CD4-positive, alpha-beta T cell (primary cell): Measurements from ENCODE around the gene WBP1L. TPM values are rescaled to one million over a fixed set of nuclear protein-coding genes. Genes with fewer than 3 reads are reported as not detected.
A peak's percentile ranks its signal among the peaks of the same experiment; 100 is the strongest.

Experiments used
- ATAC-seq: fragments of 200-7000 bp; cut with Tn5 transposase; one replicate; pipeline ENCODE4 v1.10.0; 2022; ENCODE audit warnings: mild to moderate bottlenecking; ENCODE audit not compliant: poor library complexity
- CTCF ChIA-PET: fragments of 350-600 bp; sonication (Branson Sonifier 250); formaldehyde crosslinking; loops from one replicate; lab custom pipeline; 2021; ENCODE audit warnings: antibody characterized with exemption, inconsistent platforms; lab: Charles Lee
- POLR2A ChIA-PET: fragments of 350-600 bp; sonication (Branson Sonifier 250); formaldehyde crosslinking; loops from one replicate; lab custom pipeline; 2021; ENCODE audit warnings: antibody characterized with exemption, inconsistent platforms; lab: Charles Lee
- DNase-seq, 14 experiments: peaks; one replicate each; pipeline ENCODE4 v3.0.0-alpha.2; 2013 to 2020; ENCODE audit warnings: mixed read lengths in 2 of 14
- H3K27ac ChIP-seq, 2 donors: one replicate each; pipeline versions ENCODE4 v1.5.1 to v1.7.0; 2013; ENCODE audit warnings: low read length in 2 of 2, low read depth in 1 of 2, mild to moderate bottlenecking in 1 of 2
- H3K27me3 ChIP-seq, 2 experiments: 1 replicate in 1 of 2; 2 replicates in 1 of 2; pipeline versions ENCODE4 v1.6.1 to v1.7.0; 2013; ENCODE audit warnings: low read length in 2 of 2, control low read depth in 1 of 2, mild to moderate bottlenecking in 1 of 2, moderate library complexity in 1 of 2; ENCODE audit not compliant: insufficient read depth in 2 of 2, control insufficient read depth in 1 of 2
- H3K36me3 ChIP-seq: one replicate; pipeline ENCODE4 v1.6.1; 2013; ENCODE audit warnings: low read length, control low read depth; ENCODE audit not compliant: insufficient read depth
- H3K4me1 ChIP-seq: one replicate; pipeline ENCODE4 v1.6.1; 2013; ENCODE audit warnings: low read length, control low read depth; ENCODE audit not compliant: insufficient read depth
- H3K4me3 ChIP-seq: one replicate; pipeline ENCODE4 v1.5.1; 2013; ENCODE audit warnings: mild to moderate bottlenecking, low read length, moderate library complexity
- H3K9me3 ChIP-seq, 2 experiments: 1 replicate in 1 of 2; 2 replicates in 1 of 2; pipeline versions ENCODE4 v1.6.1 to v1.7.0; 2013; ENCODE audit warnings: low read length in 2 of 2, mild to moderate bottlenecking in 2 of 2, control low read depth in 1 of 2, moderate library complexity in 1 of 2; ENCODE audit not compliant: control insufficient read depth in 1 of 2, insufficient read depth in 1 of 2
- H3K27ac Mint-ChIP-seq: one replicate; pipeline ENCODE4 v1.8.0; 2020; ENCODE audit warnings: mixed read lengths
- H3K27me3 Mint-ChIP-seq: one replicate; pipeline ENCODE4 v1.8.0; 2021; ENCODE audit warnings: mixed read lengths
- H3K36me3 Mint-ChIP-seq: one replicate; pipeline ENCODE4 v1.8.0; 2021; ENCODE audit warnings: low read depth, mixed read lengths
- H3K4me1 Mint-ChIP-seq: one replicate; pipeline ENCODE4 v1.8.0; 2021; ENCODE audit warnings: low read depth, mixed read lengths
- H3K4me3 Mint-ChIP-seq: one replicate; pipeline ENCODE4 v1.8.0; 2020; ENCODE audit warnings: mild to moderate bottlenecking, mixed read lengths
- H3K9me3 Mint-ChIP-seq: one replicate; pipeline ENCODE4 v1.8.0; 2020; ENCODE audit warnings: mixed read lengths
- CTCF ChIP-seq: fragments of 200-600 bp; IDR thresholded peaks from one replicate; pipeline ENCODE4 v1.8.0; 2022; ENCODE audit warnings: antibody characterized with exemption, mild to moderate bottlenecking
- intact Hi-C, 2 experiments: fragments of 100-400 bp; cut with DNase I in 1 of 2; cut with micrococcal nuclease in 1 of 2; formaldehyde crosslinking; loops; one replicate each; pipeline versions ENCODE4 v1.15.1 to v1.9.0; 2023 to 2025; cut with DNase I, micrococcal nuclease
- total RNA-seq, 174 experiments: library from RNA in 2 of 174; stranded (reverse) in 2 of 174; gene quantifications; one replicate each; pipeline ENCODE4 v1.2.3 and lab custom pipeline; 2021 to 2026

WBP1L gene
- total RNA-seq, 2 experiments from 2014 or later: 6.1 to 6.5 TPM

GRCh38 chr10:102743078-102743587, 615 bp upstream of the WBP1L start:
- no peaks in the 10 kb centered on the region for H3K9me3 Mint-ChIP-seq
- CTCF ChIA-PET: interaction anchor here (0.6 to 4.9 kb wide), 4 partner anchors 11 to 501 kb away, joined by 3 to 30 read pairs (median 4); partner anchors contain the start of genes ARL3 and SFXN2
- H3K27ac Mint-ChIP-seq: peak overlapping the region; percentile 86
- Histone ChIP-seq H3K27ac (no peak overlapping the region), H3K4me3 (peak overlapping the region; percentile 28), H3K4me1 (peaks cover 27% of the 10 kb centered on the region), H3K36me3 (no peaks in the 10 kb centered on the region), H3K27me3 (no peaks in the 10 kb centered on the region), H3K9me3 (no peaks in the 10 kb centered on the region)
- intact Hi-C loops: loop anchor here (1.0 to 10.0 kb wide), 13 partner anchors 29 to 1698 kb away; partner anchors contain the start of genes ARL3 (in 2 of the 2), CNNM2 (in 2 of the 2), SFXN2 (in 2 of the 2) and HPS6 (in 1 of the 2)
- POLR2A ChIA-PET: interaction anchor here (0.7 to 3.2 kb wide), 15 partner anchors 9 to 349 kb away, joined by 3 to 32 read pairs (median 5); partner anchors contain the start of genes ARL3, CNNM2, NFKB2 and SFXN2
- peak overlapping the region; percentile 94 for H3K4me3 Mint-ChIP-seq
- peaks cover 45% of the 10 kb centered on the region for H3K4me1 Mint-ChIP-seq
- ATAC-seq (no peak), DNase-seq (peak in 2 of 14 experiments; percentile 6 to 7)
- no peaks in the 10 kb centered on the region for H3K27me3 Mint-ChIP-seq
- no peak for TF ChIP-seq CTCF
- peaks cover 10% of the 10 kb centered on the region for H3K36me3 Mint-ChIP-seq

GRCh38 chr10:102744374-102745051, 765 bp downstream of the WBP1L start:
- TF ChIP-seq CTCF: no peak
- Mint-ChIP-seq H3K4me3 (peak overlapping the region; percentile 94), H3K27ac (peak overlapping the region; percentile 86), H3K4me1 (peaks cover 54% of the 10 kb centered on the region), H3K36me3 (peaks cover 17% of the 10 kb centered on the region), H3K9me3 (no peaks in the 10 kb centered on the region), H3K27me3 (no peaks in the 10 kb centered on the region)
- Histone ChIP-seq H3K27ac (peak overlapping the region; percentile 73 to 78), H3K9me3 (no peaks in the 10 kb centered on the region), H3K27me3 (no peaks in the 10 kb centered on the region), H3K36me3 (no peaks in the 10 kb centered on the region), H3K4me1 (peaks cover 27% of the 10 kb centered on the region), H3K4me3 (peak overlapping the region; percentile 99)
- DNase-seq (peak in 6 of 14 experiments; percentile 2 to 39 (median 12)), ATAC-seq (peak; percentile 4)
- CTCF ChIA-PET: interaction anchor here (2.0 to 4.9 kb wide), 2 partner anchors 9 to 31 kb away, joined by 5 to 30 read pairs; partner anchors contain the start of genes ARL3 and SFXN2
- intact Hi-C loops: loop anchor here (5.0 to 10.0 kb wide), 10 partner anchors 33 to 1700 kb away; partner anchors contain the start of genes CNNM2 (in 2 of the 2), HPS6 (in 1 of the 2), NFKB2 (in 1 of the 2) and NT5C2 (in 1 of the 2)
- POLR2A ChIA-PET: interaction anchor here (0.6 to 3.2 kb wide), 10 partner anchors 8 to 592 kb away, joined by 3 to 32 read pairs (median 4); partner anchors contain the start of genes ARL3, NFKB2, NOLC1 and SFXN2

- Histone ChIP-seq H3K27ac (no peak overlapping the region), H3K4me3 (peak overlapping the region; percentile 99), H3K36me3 (no peaks in the 10 kb centered on the region), H3K27me3 (no peaks in the 10 kb centered on the region), H3K9me3 (no peaks in the 10 kb centered on the region), H3K4me1 (peaks cover 27% of the 10 kb centered on the region)
- ChIA-PET CTCF (interaction anchor here (4.9 kb wide), 1 partner anchor 32 kb away, joined by 30 read pairs; the partner anchor contains the start of genes ARL3 and SFXN2), POLR2A (interaction anchor here (3.0 to 3.2 kb wide), 2 partner anchors 31 to 100 kb away, joined by 28 to 32 read pairs; partner anchors contain the start of genes ARL3, SFXN2 and TRIM8)
- TF ChIP-seq CTCF: no peak
- Mint-ChIP-seq H3K36me3 (peaks cover 17% of the 10 kb centered on the region), H3K27me3 (no peaks in the 10 kb centered on the region), H3K27ac (peak overlapping the region; percentile 86), H3K4me1 (peaks cover 54% of the 10 kb centered on the region), H3K9me3 (no peaks in the 10 kb centered on the region), H3K4me3 (peak overlapping the region; percentile 94)
- intact Hi-C loops: loop anchor here in 1 of 2 experiments (10.0 kb wide), 7 partner anchors 350 to 1700 kb away; partner anchors contain the start of genes HPS6, NFKB2, NT5C2 and OGA
- DNase-seq (no peak), ATAC-seq (no peak)
Observed at GRCh38 chr10:102745157-102745556, 1.4 kb downstream of the WBP1L start.
